ENCODE results near the gene ARHGAP24. TPM values are rescaled to one million over a fixed set of nuclear protein-coding genes. Genes with fewer than 3 reads are reported as not detected.
A peak's percentile ranks its signal among the peaks of the same experiment; 100 is the strongest.
"Not testable (repeated sequence)": the region's sequence is repeated elsewhere in the genome, so short reads cannot be mapped to it uniquely, and the experiment has no call there.

ARHGAP24 gene
- total RNA-seq, 1 experiment from 2014 or later: 14.2 TPM

- no peak for DNase-seq (ENCODE audit: low read depth)
Measured at GRCh38 chr4:85650908-85651307, 176.0 kb downstream of the ARHGAP24 start.

- DNase-seq (ENCODE audit: low read depth): no peak
Measured at GRCh38 chr4:85656759-85657505, 182.0 kb downstream of the ARHGAP24 start.

GRCh38 chr4:85658766-85659439 lies 184.0 kb downstream of the ARHGAP24 start:
- DNase-seq (ENCODE audit: low read depth): no peak

- no peak for DNase-seq (ENCODE audit: low read depth)
Measured at GRCh38 chr4:85659610-85660218, 184.8 kb downstream of the ARHGAP24 start.

- not testable (repeated sequence) for DNase-seq (ENCODE audit: low read depth)
Measured at GRCh38 chr4:85666625-85667024, 191.7 kb downstream of the ARHGAP24 start.

GRCh38 chr4:85669204-85669603 lies 194.3 kb downstream of the ARHGAP24 start:
- no peak for DNase-seq (ENCODE audit: low read depth)

GRCh38 chr4:85669992-85670548 lies 195.1 kb downstream of the ARHGAP24 start:
- DNase-seq (ENCODE audit: low read depth): no peak

- no peak for DNase-seq (ENCODE audit: low read depth)
Measured at GRCh38 chr4:85671120-85671519, 196.2 kb downstream of the ARHGAP24 start.

GRCh38 chr4:85672116-85672515 lies 197.2 kb downstream of the ARHGAP24 start:
- no peak for DNase-seq (ENCODE audit: low read depth)

- no peak for DNase-seq (ENCODE audit: low read depth)
Measured at GRCh38 chr4:85672959-85673358, 198.0 kb downstream of the ARHGAP24 start.

- DNase-seq (ENCODE audit: low read depth): no peak
Measured at GRCh38 chr4:85673540-85673939, 198.6 kb downstream of the ARHGAP24 start.

GRCh38 chr4:85675076-85676049 lies 200.4 kb downstream of the ARHGAP24 start:
- no peak for DNase-seq (ENCODE audit: low read depth)

- no peak for DNase-seq (ENCODE audit: low read depth)
Measured at GRCh38 chr4:85676050-85676425, 201.1 kb downstream of the ARHGAP24 start.

GRCh38 chr4:85676850-85677590 lies 202.1 kb downstream of the ARHGAP24 start:
- peak; percentile 34 for DNase-seq (ENCODE audit: low read depth)

GRCh38 chr4:85681221-85681657 lies 206.3 kb downstream of the ARHGAP24 start:
- DNase-seq (ENCODE audit: low read depth): peak; percentile 91

- no peak for DNase-seq (ENCODE audit: low read depth)
Measured at GRCh38 chr4:85681921-85682320, 207.0 kb downstream of the ARHGAP24 start.

- no peak for DNase-seq (ENCODE audit: low read depth)
Measured at GRCh38 chr4:85682391-85682790, 207.4 kb downstream of the ARHGAP24 start.

- no peak for DNase-seq (ENCODE audit: low read depth)
Measured at GRCh38 chr4:85684676-85685075, 209.7 kb downstream of the ARHGAP24 start.

- DNase-seq (ENCODE audit: low read depth): no peak
Measured at GRCh38 chr4:85686398-85686797, 211.4 kb downstream of the ARHGAP24 start.

GRCh38 chr4:85688055-85688740 lies 213.2 kb downstream of the ARHGAP24 start:
- no peak for DNase-seq (ENCODE audit: low read depth)
